HG03095 (cell line): ENCODE results near the gene PLK5.

ENCODE experiments used
- ATAC-seq: cut with Tn5 transposase; IDR thresholded peaks from one replicate; pipeline ENCODE4 v1.9.1; 2021; ENCODE audit warnings: moderate library complexity; ENCODE audit not compliant: unreplicated experiment

Gene PLK5

GRCh38 chr19:1576242-1577089, 52.6 kb downstream of the PLK5 start:
- no peak for ATAC-seq

GRCh38 chr19:1577090-1577928, 53.4 kb downstream of the PLK5 start:
- ATAC-seq = no peak

DNA sequence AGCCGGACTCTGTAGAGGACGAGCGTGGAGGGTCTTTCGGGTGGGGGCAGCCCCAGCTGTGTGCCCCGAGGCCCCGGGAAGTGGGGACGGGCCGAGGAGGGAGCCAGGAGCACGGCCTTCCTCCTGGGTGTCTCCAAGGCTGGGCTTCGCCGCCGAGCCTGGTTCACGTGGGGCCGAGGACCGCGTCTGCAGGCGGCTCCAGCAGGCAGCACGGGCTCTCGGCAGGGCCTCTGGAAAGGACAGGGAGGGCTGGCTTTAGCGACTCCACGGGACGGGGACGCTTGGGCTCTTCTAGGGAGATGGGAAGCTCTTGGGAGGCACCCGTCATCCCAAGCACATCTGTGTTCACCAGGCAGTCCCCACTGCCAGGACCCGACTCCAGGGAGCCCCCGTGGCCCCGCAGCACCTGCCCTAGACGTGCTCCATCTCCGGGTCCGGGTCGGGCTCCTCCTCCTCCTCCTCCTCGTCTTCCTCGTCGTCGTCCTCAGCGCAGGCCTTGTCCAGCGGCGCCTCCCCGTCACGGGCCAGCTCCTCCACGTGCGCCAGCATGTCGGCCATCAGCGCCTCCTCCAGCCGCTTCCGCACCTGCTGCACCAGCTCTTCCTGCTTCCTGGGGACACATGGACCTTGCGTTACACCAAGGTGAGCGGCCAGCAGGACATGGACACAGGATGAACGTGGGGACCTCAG, 54.2 kb downstream of the PLK5 start:
- ATAC-seq = no peak

- ATAC-seq = no peak
Observed at GRCh38 chr19:1579222-1579621, 55.3 kb downstream of the PLK5 start.

GRCh38 chr19:1580382-1580781, 56.5 kb downstream of the PLK5 start:
- no peak for ATAC-seq

- no peak for ATAC-seq
Observed at GRCh38 chr19:1580957-1581356, 57.1 kb downstream of the PLK5 start.

GRCh38 chr19:1582201-1582600, 58.3 kb downstream of the PLK5 start:
- no peak for ATAC-seq

DNA sequence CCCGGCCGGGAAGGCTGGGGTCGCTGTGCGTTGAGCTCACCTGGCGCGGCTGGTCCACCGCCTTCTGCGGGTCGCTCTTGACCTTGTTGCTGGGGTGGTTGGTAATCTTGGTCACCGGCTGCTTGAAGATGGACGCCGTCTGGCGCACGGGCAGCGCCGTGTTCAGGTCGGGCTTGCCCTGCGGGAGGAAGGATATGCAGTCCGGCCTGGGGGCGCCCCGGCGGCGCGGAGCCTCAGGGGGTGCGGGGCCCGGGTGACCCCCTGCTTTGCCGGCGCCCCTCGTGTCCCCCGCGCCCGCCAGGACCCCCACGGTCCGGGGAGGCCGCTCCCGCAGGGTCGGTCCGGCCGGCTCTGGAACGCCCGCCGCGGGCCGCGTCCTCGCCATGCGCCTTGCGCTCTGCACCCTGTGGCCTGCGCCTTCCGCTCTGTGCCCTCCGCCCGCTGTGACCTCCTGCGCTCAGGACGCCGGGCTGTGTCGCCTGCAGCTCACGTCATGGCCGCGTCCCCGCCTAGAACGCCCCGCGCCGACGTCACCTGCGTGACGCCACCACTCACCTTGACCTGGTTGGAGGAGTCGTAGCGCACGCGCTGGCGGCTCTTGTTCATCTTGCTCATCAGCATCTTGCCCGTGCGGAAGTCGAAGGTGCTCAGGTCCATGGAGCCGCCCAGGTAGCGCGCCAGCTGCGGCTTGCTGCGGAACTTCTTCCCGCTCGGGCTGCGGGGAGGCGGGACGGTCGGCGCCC, 60.8 kb downstream of the PLK5 start:
- ATAC-seq = no peak

DNA sequence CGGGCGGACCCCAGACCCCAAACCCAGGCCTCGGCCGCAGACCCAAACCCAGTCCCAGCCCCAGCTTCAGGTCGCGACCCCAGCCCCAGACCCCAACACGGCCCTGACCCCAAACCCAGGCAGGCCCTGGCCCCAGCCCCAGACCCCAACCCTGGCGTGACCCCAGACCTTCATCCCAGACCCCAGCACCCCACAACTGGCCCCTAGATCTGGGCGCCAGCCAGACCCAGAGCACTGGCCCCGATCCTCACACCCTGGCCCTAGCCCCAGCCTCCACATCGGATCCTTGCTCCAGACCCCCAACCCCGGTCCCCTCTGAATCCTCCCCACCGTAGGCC, 61.3 kb downstream of the PLK5 start:
- ATAC-seq = no peak
